SU-DHL-6 (cell line): ENCODE measurements around the gene LRFN2.

Experiments used
- CTCF ChIP-seq: fragments of 200-600 bp; sonication (generic); IDR thresholded peaks from one replicate; pipeline ENCODE4 v1.5.1; 2017; ENCODE audit warnings: antibody characterized with exemption, mild to moderate bottlenecking, low read length, moderate library complexity; ENCODE audit not compliant: insufficient read depth, poor library complexity, severe bottlenecking
- EZH2phosphoT487 ChIP-seq: fragments of 200-600 bp; sonication (generic), shearing (Covaris generic); conservative IDR thresholded peaks from 2 replicates; pipeline ENCODE4 v1.6.1; 2018; ENCODE audit warnings: mild to moderate bottlenecking, antibody characterized with exemption, low read length, moderate library complexity, mixed read lengths

- TF ChIP-seq CTCF (no peak), EZH2phosphoT487 (no peak)
Measured at GRCh38 chr6:40341726-40342125, 245.4 kb downstream of the LRFN2 start.
